Ishikawa (cell line): Measurements from ENCODE around the gene KCTD6.

Experiments
- FOXM1 ChIP-seq: IDR thresholded peaks from 2 replicates; pipeline ENCODE4 v1.6.1; 2012; ENCODE audit warnings: low read depth, borderline replicate concordance
- NFIC ChIP-seq: IDR thresholded peaks from 2 replicates; pipeline ENCODE4 v1.6.1; 2012
- TAF1 ChIP-seq: IDR thresholded peaks from 2 replicates; pipeline ENCODE4 v1.6.1; 2012; ENCODE audit warnings: low read depth, mild to moderate bottlenecking
- YY1 ChIP-seq: IDR thresholded peaks from 2 replicates; pipeline ENCODE4 v1.6.1; 2012; ENCODE audit warnings: low read depth

DNA sequence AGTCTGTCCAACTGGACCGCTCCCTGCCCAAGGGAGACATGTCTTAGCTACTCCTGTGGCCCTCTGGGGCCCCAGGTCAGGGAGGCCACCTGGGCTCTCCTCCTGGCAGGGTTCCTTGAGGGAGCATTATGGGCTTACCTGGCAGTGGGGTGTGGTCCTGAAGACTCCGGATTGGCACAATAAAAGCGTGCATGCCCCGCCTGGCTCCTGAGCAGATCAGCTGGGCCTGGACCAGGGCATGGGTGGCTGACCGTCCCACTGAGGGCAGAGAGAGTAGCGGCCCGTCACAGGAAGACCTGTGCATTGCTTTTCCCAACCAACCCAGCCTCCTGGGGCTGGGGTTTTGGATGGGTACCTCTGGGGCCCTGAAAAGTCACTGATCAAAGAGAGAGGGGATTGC is 39.7 kb downstream of the KCTD6 start:
- TF ChIP-seq FOXM1 (no peak), TAF1 (no peak), NFIC (no peak), YY1 (no peak)
